ENCODE measurements around the gene FABP3.

Gene FABP3

GRCh38 chr1:31381394-31382294 lies 8.8 kb upstream of the FABP3 start:
- Histone ChIP-seq H3K79me2 (no peaks in the 10 kb centered on the region), H3K9ac (no peak overlapping the region), H3K27me3 (ENCODE audit: control insufficient read depth, insufficient read depth, low read length) (no peaks in the 10 kb centered on the region), H2AFZ (no peak overlapping the region), H3K4me2 (ENCODE audit: low read length) (no peak overlapping the region), H3K36me3 (ENCODE audit: control insufficient read depth, insufficient read depth, low read length) (no peaks in the 10 kb centered on the region), H3K9me3 (ENCODE audit: control insufficient read depth, low read length) (no peaks in the 10 kb centered on the region), H3K4me1 (no peaks in the 10 kb centered on the region), H3K4me3 (ENCODE audit: low read depth, low read length) (no peak overlapping the region), H3K27ac (no peak overlapping the region)
- TF ChIP-seq CTCF (IDR thresholded peaks at IDR 0.05): no peak

GRCh38 chr1:31380181-31380580 lies 7.3 kb upstream of the FABP3 start:
- H3K4me1 ChIP-seq: no peaks in the 10 kb centered on the region
- no peak overlapping the region for H3K9ac ChIP-seq
- H3K36me3 ChIP-seq (ENCODE audit: control insufficient read depth, insufficient read depth, low read length): no peaks in the 10 kb centered on the region
- H3K4me2 ChIP-seq (ENCODE audit: low read length): no peak overlapping the region
- TF ChIP-seq CTCF (IDR thresholded peaks at IDR 0.05): no peak
- no peaks in the 10 kb centered on the region for H3K9me3 ChIP-seq (ENCODE audit: control insufficient read depth, low read length)
- H2AFZ ChIP-seq: no peak overlapping the region
- H3K27ac ChIP-seq: no peak overlapping the region
- H3K79me2 ChIP-seq: no peaks in the 10 kb centered on the region
- H3K27me3 ChIP-seq (ENCODE audit: control insufficient read depth, insufficient read depth, low read length): no peaks in the 10 kb centered on the region
- no peak overlapping the region for H3K4me3 ChIP-seq (ENCODE audit: low read depth, low read length)

- TF ChIP-seq CTCF (IDR thresholded peaks at IDR 0.05): no peak
- H3K4me2 ChIP-seq (ENCODE audit: low read length): no peak overlapping the region
- H3K36me3 ChIP-seq (ENCODE audit: control insufficient read depth, insufficient read depth, low read length): no peaks in the 10 kb centered on the region
- H3K27ac ChIP-seq: no peak overlapping the region
- H3K4me1 ChIP-seq: no peaks in the 10 kb centered on the region
- no peak overlapping the region for H3K4me3 ChIP-seq (ENCODE audit: low read depth, low read length)
- no peaks in the 10 kb centered on the region for H3K27me3 ChIP-seq (ENCODE audit: control insufficient read depth, insufficient read depth, low read length)
- no peaks in the 10 kb centered on the region for H3K9me3 ChIP-seq (ENCODE audit: control insufficient read depth, low read length)
- H2AFZ ChIP-seq: no peak overlapping the region
- H3K9ac ChIP-seq: no peak overlapping the region
- no peaks in the 10 kb centered on the region for H3K79me2 ChIP-seq
These were observed 5.1 kb upstream of the FABP3 start for GRCh38 chr1:31378001-31378400.

GRCh38 chr1:31377364-31377863 lies 4.5 kb upstream of the FABP3 start:
- no peak overlapping the region for H3K27ac ChIP-seq
- H3K4me2 ChIP-seq (ENCODE audit: low read length): no peak overlapping the region
- H3K9me3 ChIP-seq (ENCODE audit: control insufficient read depth, low read length): no peaks in the 10 kb centered on the region
- H3K27me3 ChIP-seq (ENCODE audit: control insufficient read depth, insufficient read depth, low read length): no peaks in the 10 kb centered on the region
- no peak for TF ChIP-seq CTCF (IDR thresholded peaks at IDR 0.05)
- H3K36me3 ChIP-seq (ENCODE audit: control insufficient read depth, insufficient read depth, low read length): no peaks in the 10 kb centered on the region
- no peak overlapping the region for H3K4me3 ChIP-seq (ENCODE audit: low read depth, low read length)
- H2AFZ ChIP-seq: no peak overlapping the region
- H3K9ac ChIP-seq: no peak overlapping the region
- H3K79me2 ChIP-seq: no peaks in the 10 kb centered on the region
- H3K4me1 ChIP-seq: no peaks in the 10 kb centered on the region

Data from parathyroid adenoma (tissue), 2 donors.